DND-41 (cell line): ENCODE data around the gene STARD8.

Source experiments
- CTCF ChIP-seq: IDR thresholded peaks from 2 replicates; pipeline ENCODE4 v1.5.1; 2012; ENCODE audit warnings: borderline replicate concordance, low read length, moderate library complexity, mild to moderate bottlenecking; ENCODE audit not compliant: poor library complexity, severe bottlenecking; ENCODE audit errors: extremely low read depth
- EZH2 ChIP-seq: IDR thresholded peaks from 3 replicates; pipeline ENCODE4 v1.6.1; 2012; ENCODE audit warnings: borderline replicate concordance, low read depth, mild to moderate bottlenecking, moderate library complexity, low read length, inconsistent platforms; ENCODE audit not compliant: severe bottlenecking

GRCh38 chrX:68727696-68728095 is 80.2 kb downstream of the STARD8 start:
- no peak for TF ChIP-seq CTCF
- TF ChIP-seq EZH2 = no peak
